Ectodermal cell (in vitro differentiated cells): ENCODE results near the gene GDF15.
"Not testable (repeated sequence)": the region's sequence is repeated elsewhere in the genome, so short reads cannot be mapped to it uniquely, and the experiment has no call there.

Experiments
- H3K27ac ChIP-seq: 2 replicates; pipeline ENCODE4 v1.7.0; 2013; ENCODE audit warnings: mild to moderate bottlenecking, low read depth, low read length; ENCODE audit not compliant: insufficient read depth, poor library complexity, severe bottlenecking
- H3K27me3 ChIP-seq: 2 replicates; pipeline ENCODE4 v1.7.0; 2013; ENCODE audit warnings: mild to moderate bottlenecking, low read length; ENCODE audit not compliant: insufficient read depth, control insufficient read depth, poor library complexity, severe bottlenecking
- H3K36me3 ChIP-seq: one replicate; pipeline ENCODE4 v1.7.0; 2013; ENCODE audit warnings: low read length; ENCODE audit not compliant: control insufficient read depth, insufficient read depth
- H3K4me1 ChIP-seq: one replicate; pipeline ENCODE4 v1.7.0; 2013; ENCODE audit warnings: low read length; ENCODE audit not compliant: control insufficient read depth, insufficient read depth
- H3K4me3 ChIP-seq: 2 replicates; pipeline ENCODE4 v1.7.0; 2013; ENCODE audit warnings: low read depth, low read length, control low read depth; ENCODE audit not compliant: insufficient read depth
- H3K9me3 ChIP-seq: 2 replicates; pipeline ENCODE4 v1.7.0; 2013; ENCODE audit warnings: mild to moderate bottlenecking, low read length, moderate library complexity; ENCODE audit not compliant: control insufficient read depth
- WGBS, 2 experiments: methylation state at CpG; one replicate each; pipeline ENCODE4 v1.1.7; 2013; ENCODE audit warnings: missing lambda C conversion rate in 2 of 2; 5-methylcytosine and 5-hydroxymethylcytosine counted together

Gene GDF15

DNA sequence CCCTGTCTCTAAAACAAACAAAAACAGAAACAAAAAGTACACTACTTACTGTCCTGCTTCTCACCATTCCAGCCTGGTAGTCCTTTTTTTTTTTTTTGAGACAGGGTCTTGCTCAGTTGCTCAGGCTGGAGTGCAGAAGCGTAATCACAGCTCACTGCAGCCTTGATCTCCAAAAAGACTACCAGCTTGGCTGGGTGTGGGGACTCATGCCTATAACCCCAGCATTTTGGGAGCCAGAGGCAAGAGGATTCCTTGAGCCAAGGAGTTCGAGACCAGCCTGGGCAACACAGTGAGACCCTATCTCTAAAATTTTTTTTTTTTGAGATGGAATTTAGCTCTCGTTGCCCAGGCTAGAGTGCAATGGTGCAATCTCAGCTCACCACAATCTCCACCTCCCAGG is 5.1 kb upstream of the GDF15 start:
- no peak overlapping the region for H3K27ac ChIP-seq

DNA sequence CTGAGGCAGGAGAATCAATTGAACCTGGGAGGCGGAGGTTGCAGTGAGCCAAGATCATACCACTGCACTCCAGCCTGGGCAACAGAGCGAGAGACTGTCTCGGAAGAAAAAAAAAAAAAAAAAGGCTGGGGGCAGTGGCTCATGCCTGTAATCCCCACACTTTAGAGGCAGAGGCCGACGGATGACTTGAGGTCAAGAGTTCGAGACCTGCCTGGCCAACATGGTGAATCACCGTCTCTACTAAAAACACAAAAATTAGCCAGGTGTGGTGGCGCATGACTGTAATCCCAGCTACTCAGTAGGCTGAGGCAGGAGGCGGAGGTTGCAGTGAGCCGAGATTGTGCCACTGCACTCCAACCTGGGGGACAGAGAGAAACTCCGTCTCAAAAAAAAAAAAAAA is 2.3 kb upstream of the GDF15 start:
- H3K9me3 ChIP-seq, H3K4me1 ChIP-seq: not testable (repeated sequence)
- 91 to 92% methylated on average over 11 of the region's 11 CpGs for WGBS, 2 experiments

More for the DNA sequence above, 5.1 kb upstream of the GDF15 start:
- no peaks in the 10 kb centered on the region for H3K36me3 ChIP-seq
- H3K4me3 ChIP-seq: no peak overlapping the region
- no peaks in the 10 kb centered on the region for H3K4me1 ChIP-seq
- no peaks in the 10 kb centered on the region for H3K9me3 ChIP-seq
- no peaks in the 10 kb centered on the region for H3K27me3 ChIP-seq
- 78 to 84% methylated on average over 3 of the region's 3 CpGs for whole genome bisulfite sequencing, 2 experiments

DNA sequence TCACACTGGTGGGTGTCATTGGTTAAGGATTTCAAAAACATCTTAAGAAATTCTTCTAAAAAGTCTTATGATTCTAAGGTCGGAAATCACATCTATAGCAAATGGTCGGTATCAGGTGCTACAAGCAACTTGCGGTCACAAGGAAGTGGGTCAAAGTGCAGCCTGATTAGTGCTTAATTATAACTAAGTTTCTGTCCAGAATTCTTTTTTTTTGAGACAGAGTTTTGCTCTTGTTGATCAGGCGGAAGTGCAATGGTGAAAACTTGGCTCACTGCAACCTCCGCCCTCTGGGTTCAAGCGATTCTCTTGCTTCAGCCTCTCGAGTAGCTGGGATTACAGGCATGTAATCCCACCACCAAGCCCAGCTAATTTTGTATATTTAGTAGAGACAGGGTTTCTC is 1.2 kb upstream of the GDF15 start:
- no peaks in the 10 kb centered on the region for H3K9me3 ChIP-seq
- no peak overlapping the region for H3K27ac ChIP-seq
- H3K4me3 ChIP-seq: no peak overlapping the region
- H3K27me3 ChIP-seq: peaks cover 36% of the 10 kb centered on the region
- H3K4me1 ChIP-seq: no peaks in the 10 kb centered on the region
- WGBS, 2 experiments: 94 to 96% methylated on average over 7 of the region's 7 CpGs
- no peaks in the 10 kb centered on the region for H3K36me3 ChIP-seq

More for the DNA sequence above, 2.3 kb upstream of the GDF15 start:
- peaks cover 24% of the 10 kb centered on the region for H3K27me3 ChIP-seq
- H3K27ac ChIP-seq, H3K36me3 ChIP-seq, H3K4me3 ChIP-seq: not testable (repeated sequence)

DNA sequence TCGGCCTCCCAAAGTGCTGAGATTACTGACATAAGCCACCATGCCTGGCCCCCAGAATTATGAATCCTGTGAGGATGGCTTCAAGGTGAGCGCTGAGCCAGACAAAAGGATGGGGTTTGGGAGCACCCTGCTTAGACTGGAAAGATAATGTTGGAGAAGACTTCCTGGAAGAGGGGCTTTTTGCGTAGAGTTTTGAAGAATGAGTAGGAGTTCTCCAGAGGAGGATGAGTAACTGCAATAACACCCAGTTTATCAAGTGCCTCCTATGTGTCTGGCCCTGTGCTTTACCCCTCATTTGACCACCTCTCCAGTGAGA is 641 bp upstream of the GDF15 start:
- WGBS, 2 experiments: 94 to 97% methylated on average over 3 of the region's 3 CpGs

DNA sequence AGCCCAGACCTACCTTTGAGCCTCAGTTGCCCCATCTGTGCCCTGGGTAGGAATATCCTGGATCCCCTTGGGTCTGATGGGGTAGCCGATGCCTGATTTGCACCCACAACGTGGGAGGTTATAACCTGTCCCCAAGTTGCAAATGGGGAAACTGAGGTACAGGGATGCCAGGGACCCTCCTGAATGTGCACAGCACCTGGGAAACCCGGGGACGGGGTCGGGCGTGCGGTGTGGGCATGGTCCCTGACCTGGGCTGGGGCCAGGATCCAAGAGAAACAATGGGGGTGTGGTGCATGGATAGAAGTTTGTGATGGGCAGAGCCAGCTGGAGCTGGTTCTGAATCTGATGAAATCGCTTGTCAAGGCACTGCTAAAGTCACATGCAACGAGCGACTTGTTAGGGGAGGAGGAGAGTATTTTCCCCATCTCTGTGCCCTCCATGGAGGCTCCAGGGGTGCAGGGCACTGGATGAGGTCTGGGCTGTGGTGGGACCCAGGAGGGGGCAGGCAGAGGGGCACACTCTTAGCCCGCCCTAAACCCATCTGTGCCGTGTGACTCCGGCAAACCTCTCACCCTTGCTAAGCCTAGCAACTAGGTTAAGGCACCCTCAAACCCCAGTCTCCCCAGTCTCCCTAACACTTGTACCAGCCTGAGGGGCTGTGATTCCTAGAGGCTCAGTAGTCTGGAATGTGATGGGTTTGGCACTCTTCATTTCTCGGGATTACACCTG is 749 bp downstream of the GDF15 start:
- no peak overlapping the region for H3K4me3 ChIP-seq
- no peaks in the 10 kb centered on the region for H3K36me3 ChIP-seq
- H3K4me1 ChIP-seq: no peaks in the 10 kb centered on the region
- 91 to 92% methylated on average over 14 of the region's 14 CpGs for WGBS, 2 experiments
- H3K27me3 ChIP-seq: peaks cover 37% of the 10 kb centered on the region
- no peaks in the 10 kb centered on the region for H3K9me3 ChIP-seq
- no peak overlapping the region for H3K27ac ChIP-seq

More for the DNA sequence above, 641 bp upstream of the GDF15 start:
- no peak overlapping the region for H3K27ac ChIP-seq
- H3K36me3 ChIP-seq: no peaks in the 10 kb centered on the region
- H3K4me3 ChIP-seq: no peak overlapping the region
- H3K27me3 ChIP-seq: peaks cover 37% of the 10 kb centered on the region
- H3K9me3 ChIP-seq: no peaks in the 10 kb centered on the region
- H3K4me1 ChIP-seq: no peaks in the 10 kb centered on the region

DNA sequence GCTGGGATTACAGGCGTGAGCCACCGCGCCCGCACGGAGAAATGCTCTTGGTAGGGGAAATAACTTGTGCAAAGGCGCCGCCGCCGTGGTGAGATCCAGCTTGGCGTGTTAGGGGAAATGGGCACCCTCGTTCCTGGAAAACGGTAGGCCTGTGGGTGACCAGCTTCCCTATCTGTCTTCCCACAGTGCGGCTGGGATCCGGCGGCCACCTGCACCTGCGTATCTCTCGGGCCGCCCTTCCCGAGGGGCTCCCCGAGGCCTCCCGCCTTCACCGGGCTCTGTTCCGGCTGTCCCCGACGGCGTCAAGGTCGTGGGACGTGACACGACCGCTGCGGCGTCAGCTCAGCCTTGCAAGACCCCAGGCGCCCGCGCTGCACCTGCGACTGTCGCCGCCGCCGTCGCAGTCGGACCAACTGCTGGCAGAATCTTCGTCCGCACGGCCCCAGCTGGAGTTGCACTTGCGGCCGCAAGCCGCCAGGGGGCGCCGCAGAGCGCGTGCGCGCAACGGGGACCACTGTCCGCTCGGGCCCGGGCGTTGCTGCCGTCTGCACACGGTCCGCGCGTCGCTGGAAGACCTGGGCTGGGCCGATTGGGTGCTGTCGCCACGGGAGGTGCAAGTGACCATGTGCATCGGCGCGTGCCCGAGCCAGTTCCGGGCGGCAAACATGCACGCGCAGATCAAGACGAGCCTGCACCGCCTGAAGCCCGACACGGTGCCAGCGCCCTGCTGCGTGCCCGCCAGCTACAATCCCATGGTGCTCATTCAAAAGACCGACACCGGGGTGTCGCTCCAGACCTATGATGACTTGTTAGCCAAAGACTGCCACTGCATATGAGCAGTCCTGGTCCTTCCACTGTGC is 2.4 kb downstream of the GDF15 start:
- WGBS, 2 experiments: 28 to 30% methylated on average over 86 of the region's 86 CpGs
- Histone ChIP-seq H3K9me3 (no peaks in the 10 kb centered on the region), H3K36me3 (no peaks in the 10 kb centered on the region), H3K27ac (no peak overlapping the region), H3K4me3 (no peak overlapping the region), H3K4me1 (no peaks in the 10 kb centered on the region), H3K27me3 (peaks cover 37% of the 10 kb centered on the region)

DNA sequence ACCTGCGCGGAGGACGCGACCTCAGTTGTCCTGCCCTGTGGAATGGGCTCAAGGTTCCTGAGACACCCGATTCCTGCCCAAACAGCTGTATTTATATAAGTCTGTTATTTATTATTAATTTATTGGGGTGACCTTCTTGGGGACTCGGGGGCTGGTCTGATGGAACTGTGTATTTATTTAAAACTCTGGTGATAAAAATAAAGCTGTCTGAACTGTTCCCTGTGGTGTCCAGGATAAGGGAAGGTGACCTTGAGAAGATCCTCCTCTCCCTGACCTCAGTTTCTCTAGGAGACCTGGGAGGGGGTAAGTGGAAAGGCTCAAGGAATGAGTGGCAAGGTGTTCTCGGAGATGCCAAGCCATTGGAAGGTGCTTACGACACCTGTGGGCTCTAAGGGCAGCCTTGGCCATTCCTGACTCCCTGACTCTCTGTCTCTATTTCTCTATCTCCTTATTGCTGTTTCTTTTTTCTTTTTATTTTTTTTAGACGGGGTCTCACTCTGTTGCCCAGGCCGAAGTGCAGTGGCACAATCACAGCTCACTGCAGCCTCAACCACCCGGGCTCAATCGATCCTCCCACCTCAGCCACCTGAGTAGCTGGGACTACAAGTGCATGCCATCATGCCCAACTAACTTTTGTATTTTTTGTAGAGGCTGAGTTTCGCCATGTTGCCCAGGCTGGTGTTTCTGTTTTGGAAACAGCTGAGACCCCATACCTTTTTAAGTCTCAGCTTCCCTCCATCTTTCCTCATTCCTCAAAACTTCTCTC is 3.2 kb downstream of the GDF15 start:
- no peaks in the 10 kb centered on the region for H3K4me1 ChIP-seq
- H3K9me3 ChIP-seq: no peaks in the 10 kb centered on the region
- no peaks in the 10 kb centered on the region for H3K36me3 ChIP-seq
- peaks cover 37% of the 10 kb centered on the region for H3K27me3 ChIP-seq
- no peak overlapping the region for H3K27ac ChIP-seq
- 89 to 94% methylated on average over 12 to 13 of the region's 13 CpGs for WGBS, 2 experiments
- H3K4me3 ChIP-seq: no peak overlapping the region

DNA sequence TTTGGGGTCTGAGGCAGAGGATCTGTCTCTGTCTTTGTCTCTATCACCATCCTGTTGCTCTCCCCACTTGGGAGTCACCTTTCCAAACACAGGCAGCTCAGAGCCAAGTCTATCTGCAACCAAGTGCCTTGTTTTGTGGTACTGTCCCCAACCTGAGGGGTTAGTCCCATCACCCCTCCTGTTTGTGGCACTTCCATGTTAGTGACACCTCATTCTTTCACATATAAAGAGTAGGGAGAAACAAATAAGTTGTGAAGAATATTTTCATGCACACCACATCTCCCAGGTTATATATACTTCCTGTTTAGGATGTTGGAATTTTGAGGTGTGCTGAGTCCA is 3.7 kb downstream of the GDF15 start:
- Histone ChIP-seq H3K4me3 (no peak overlapping the region), H3K9me3 (no peaks in the 10 kb centered on the region), H3K36me3 (no peaks in the 10 kb centered on the region), H3K4me1 (no peaks in the 10 kb centered on the region), H3K27me3 (peaks cover 37% of the 10 kb centered on the region), H3K27ac (no peak overlapping the region)

DNA sequence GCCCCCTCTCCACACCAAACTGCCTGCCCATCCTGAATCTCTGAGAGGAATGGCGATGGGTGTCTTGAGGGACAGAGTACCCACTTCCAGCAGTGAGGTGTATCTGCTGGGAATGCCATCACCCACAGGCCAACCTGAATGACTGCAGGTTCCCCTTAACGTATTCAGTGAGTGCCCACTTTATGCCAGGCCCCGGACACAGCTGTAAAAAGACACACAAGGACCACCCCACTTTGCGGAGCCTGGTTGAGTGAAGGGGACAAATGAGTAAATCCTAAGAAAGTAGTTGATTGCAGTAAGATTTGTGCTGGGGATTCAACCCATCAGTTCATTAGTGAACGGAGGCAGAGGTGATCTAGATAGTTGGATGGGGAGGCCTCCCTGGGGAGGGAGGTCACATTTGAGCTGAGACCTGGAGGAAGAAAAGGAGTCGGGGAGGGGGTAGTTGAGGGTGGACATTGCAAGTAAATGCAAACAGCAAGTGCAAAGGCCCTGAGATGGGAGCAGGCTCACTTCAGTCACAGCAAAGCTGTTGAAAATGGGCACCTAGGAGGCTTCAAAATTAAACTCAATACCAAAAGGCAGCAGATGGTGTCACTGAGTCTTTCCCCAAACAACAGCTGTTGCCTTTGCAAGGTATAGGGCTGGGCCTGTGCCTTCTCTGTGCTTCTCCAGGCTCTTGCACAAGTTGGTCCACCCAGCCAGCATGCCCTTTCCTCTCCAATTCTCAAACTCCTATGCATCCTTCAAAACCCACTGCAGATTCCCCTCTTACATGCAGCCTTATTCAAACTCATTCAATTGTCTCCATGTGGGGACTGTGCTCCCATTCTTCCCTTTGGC is 4.3 kb downstream of the GDF15 start:
- Histone ChIP-seq H3K4me1 (no peaks in the 10 kb centered on the region), H3K36me3 (no peaks in the 10 kb centered on the region), H3K27ac (no peak overlapping the region), H3K27me3 (peaks cover 37% of the 10 kb centered on the region), H3K4me3 (no peak overlapping the region), H3K9me3 (no peaks in the 10 kb centered on the region)
- WGBS, 2 experiments: 87 to 89% methylated on average over 6 of the region's 6 CpGs
